AG09309 (cell line): ENCODE measurements around the gene MACROD1.

Source experiments
- DNase-seq: peaks from one replicate; pipeline ENCODE4 v3.0.0-alpha.2; 2010; ENCODE audit warnings: low read depth
- H3K4me3 ChIP-seq: 2 replicates; pipeline ENCODE4 v1.5.1; 2011; ENCODE audit warnings: mild to moderate bottlenecking, low read depth, low read length, moderate library complexity; ENCODE audit not compliant: control insufficient read depth
- CTCF ChIP-seq: IDR thresholded peaks from 2 replicates; pipeline ENCODE4 v1.5.1; 2011; ENCODE audit warnings: mild to moderate bottlenecking, low read depth, low read length, inconsistent platforms; ENCODE audit not compliant: insufficient read depth, control insufficient read depth; ENCODE audit errors: missing control alignments

MACROD1 gene

GRCh38 chr11:63961608-63962412 lies 204.1 kb downstream of the MACROD1 start:
- H3K4me3 ChIP-seq = no peak overlapping the region
- DNase-seq = no peak
- no peak for TF ChIP-seq CTCF

- no peak for TF ChIP-seq CTCF
- H3K4me3 ChIP-seq = no peak overlapping the region
- no peak for DNase-seq
Observed at GRCh38 chr11:63958008-63958407, 207.9 kb downstream of the MACROD1 start.

GRCh38 chr11:63952570-63952969 lies 213.3 kb downstream of the MACROD1 start:
- TF ChIP-seq CTCF = no peak
- DNase-seq = no peak
- no peak overlapping the region for H3K4me3 ChIP-seq

GRCh38 chr11:63951779-63952536 lies 214.0 kb downstream of the MACROD1 start:
- no peak for TF ChIP-seq CTCF
- no peak overlapping the region for H3K4me3 ChIP-seq
- no peak for DNase-seq
